T-helper 2 cell treated with Interferon-gamma antibody and Interleukin-4, amounts not matched to agents 100 ng/mL and 5 ng/mL, for 36 hours (primary cell): ENCODE data around the gene CD28. TPM values are rescaled to one million over a fixed set of nuclear protein-coding genes. Genes with fewer than 3 reads are reported as not detected.

ENCODE experiments used
- intact Hi-C: fragments of 100-400 bp; cut with micrococcal nuclease; formaldehyde crosslinking; loops from one replicate; pipeline ENCODE4 v1.15.1; 2023
- total RNA-seq: library from RNA; stranded (reverse); gene quantifications from 2 replicates; pipeline ENCODE4 v1.2.3, GENCODE V29; 2022

CD28 gene
- total RNA-seq, 1 donor from 2014 or later: 126 TPM

DNA sequence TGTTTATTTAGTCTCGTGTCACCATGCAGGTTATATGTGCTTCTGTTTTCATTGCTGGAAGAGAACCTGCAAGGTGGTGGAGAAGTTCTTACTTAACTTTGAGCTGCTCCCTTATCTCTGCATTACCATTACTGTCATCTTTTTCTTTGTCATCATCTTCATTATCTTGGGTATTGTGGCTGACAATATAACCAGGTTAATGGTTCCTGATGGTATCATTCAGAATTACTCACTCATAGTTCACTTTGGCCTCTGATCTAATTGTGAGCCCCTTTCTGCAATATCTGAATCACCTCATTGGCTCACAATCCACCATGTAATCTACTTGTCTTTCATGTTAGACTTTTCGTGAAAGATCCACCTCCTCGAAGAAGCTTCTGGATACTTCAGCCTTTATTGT, 5.0 kb downstream of the CD28 start:
- intact Hi-C loops: no loop called here

DNA sequence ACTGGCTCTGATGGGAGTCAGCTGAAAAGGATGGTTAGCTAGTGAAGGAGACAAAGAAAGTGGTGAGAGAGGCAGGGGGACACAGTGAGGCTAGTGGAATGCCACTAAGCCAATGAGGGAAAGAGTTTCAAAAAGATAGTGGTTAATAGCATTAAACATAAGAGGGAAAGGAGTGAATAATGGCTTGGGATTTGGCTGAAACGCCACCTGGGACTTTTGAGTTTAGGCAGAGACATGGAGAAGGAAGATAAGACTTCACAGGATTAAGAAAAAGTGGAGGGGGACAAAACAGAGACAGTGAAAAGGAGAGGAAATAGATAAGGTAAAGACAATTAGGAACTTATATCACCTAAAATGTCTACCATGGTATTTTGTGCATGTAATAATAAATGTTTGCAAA, 6.9 kb downstream of the CD28 start:
- intact Hi-C loops: no loop called here

DNA sequence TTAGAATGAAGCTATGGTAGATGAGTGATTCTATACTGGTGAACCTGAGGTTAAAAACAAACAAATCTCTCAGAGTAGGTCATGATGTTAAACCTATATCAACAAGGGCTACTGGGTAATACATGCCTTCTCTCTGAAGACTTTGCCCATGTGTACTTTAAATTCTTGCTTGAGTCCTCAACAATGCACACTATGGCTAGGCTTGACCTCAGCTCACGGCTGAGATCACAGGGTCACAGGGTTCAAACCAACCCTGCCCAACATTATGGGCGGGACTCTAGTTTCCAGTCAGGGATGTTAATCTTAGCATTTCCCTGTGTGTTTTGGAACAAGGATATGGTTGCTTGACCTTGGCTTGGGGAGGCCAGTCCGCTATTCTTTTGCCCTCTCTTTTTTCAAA, 7.7 kb downstream of the CD28 start:
- intact Hi-C loops: no loop called here

DNA sequence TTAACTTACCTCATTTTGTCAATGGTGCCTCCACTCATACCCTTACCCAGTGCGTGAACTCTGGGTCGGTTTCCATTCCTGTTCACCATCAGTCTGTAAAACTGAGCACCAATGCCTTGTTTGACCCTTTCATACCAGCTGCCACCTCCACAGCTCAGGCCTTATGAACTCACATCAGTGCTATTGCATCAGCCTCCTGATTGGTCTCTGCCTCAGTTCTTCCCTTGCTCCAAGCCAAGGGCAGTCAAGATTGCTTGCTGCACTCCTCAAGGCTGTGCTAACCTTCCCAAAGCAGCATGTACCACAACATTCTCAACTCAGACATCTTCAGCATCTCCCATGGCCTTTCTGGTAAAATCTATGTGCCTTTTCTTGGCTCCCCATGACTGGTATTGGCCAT, 9.3 kb downstream of the CD28 start:
- intact Hi-C loops: no loop called here

- intact Hi-C loops: loop anchor here (1.0 kb wide), 2 partner anchors 8 to 23 kb away; no protein-coding TSS in a partner anchor
Observed at GRCh38 chr2:203718087-203718486, 11.6 kb downstream of the CD28 start.

DNA sequence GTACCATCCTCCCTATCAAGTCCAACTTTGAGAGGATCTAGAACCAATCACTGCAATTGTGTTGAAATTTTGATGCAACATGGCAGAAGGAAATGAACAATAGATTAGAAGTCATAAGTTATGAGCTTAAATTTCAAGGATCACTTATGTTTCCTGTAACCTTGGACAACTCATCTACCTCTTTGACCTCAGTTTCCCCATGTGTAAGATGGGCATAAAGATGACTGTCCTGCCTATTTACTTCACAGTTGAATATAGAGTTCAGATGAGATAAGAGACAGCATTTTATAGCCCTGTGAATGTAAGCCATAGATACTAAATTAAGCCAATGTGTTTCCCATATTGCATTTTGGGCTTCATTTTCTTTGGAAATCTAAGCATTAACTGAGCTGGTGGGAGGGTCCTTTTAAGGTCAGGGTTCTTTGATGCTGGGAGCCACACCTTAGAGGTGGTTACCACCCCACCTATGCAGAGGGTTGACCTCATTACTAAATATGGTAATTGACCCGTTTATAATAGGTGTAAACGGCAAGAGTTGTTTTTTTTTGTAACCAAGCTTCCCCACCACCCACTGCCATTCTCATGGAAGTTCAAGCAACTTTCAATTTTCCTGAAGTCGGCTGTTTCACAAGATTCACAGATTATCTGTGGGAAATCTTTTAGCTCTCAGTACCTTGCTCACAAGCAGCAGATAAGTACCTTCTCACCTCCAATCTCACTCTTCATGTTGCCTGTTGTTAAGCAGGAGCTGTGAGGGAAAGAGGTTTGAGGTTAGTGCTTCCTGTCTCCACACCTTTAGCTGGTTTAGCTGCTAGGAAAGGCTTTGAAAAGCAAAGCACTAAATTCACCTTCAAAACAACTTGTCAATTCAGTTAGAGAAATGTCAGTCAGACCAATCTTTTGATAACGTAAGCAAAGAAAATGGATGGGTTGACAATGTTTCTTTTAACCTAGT, 13.3 kb downstream of the CD28 start:
- intact Hi-C loops: loop anchor here (1.0 to 2.0 kb wide), 2 partner anchors 11 to 13 kb away; partner anchors contain the start of gene CD28

GRCh38 chr2:203720915-203721672, 14.7 kb downstream of the CD28 start:
- intact Hi-C loops: loop anchor here (1.0 to 2.0 kb wide), 2 partner anchors 9 to 14 kb away; partner anchors contain the start of gene CD28

- intact Hi-C loops: loop anchor here (2.0 kb wide), 1 partner anchor 15 kb away; the partner anchor contains the start of gene CD28
Observed at GRCh38 chr2:203721781-203722300, 15.4 kb downstream of the CD28 start.

DNA sequence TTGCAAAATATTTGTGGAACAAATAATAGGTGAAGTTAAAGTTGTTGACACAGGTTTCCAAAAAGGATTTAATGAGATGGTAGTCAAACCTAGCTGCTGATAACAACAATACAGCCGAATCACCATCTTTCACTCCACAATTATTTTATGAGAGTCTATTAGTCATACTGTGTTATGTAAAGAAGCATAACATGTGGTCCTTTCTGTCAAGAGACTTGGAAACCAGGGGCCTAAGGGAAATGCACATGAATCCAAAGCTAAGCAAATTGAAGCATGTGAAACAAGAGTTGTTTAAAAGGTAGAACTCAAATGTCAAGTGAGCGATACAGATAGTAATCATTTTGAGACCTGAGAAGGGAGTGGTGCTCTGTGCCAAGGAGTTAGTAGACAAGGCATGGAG, 16.0 kb downstream of the CD28 start:
- intact Hi-C loops: no loop called here

GRCh38 chr2:203728321-203728720, 21.9 kb downstream of the CD28 start:
- intact Hi-C loops: no loop called here

- intact Hi-C loops: loop anchor here (1.0 to 5.0 kb wide), 3 partner anchors 10 to 72 kb away; no protein-coding TSS in a partner anchor
Observed at GRCh38 chr2:203730076-203730729, 23.8 kb downstream of the CD28 start.

DNA sequence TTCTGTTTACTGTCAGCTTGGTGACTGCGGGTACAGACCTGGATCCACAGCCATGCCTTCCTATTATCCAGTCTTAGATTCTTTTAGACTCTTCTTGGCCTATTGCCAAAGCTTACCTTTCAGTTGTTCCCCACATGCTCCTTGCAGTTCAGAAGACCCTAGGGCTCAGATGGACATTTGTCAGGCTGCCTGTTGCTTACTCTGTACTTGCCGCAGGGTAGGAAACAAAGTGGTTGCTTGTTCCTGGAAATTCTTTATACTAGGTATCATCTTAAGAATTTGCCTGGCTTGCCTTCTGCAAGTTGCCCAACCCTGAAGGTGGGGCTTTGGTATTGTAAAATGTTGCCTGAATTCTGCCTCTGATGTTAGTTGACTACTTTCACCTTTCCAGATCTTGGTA, 24.4 kb downstream of the CD28 start:
- intact Hi-C loops: loop anchor here (1.0 to 5.0 kb wide), 3 partner anchors 10 to 71 kb away; no protein-coding TSS in a partner anchor

GRCh38 chr2:203732092-203732952, 25.9 kb downstream of the CD28 start:
- intact Hi-C loops: loop anchor here (5.0 kb wide), 1 partner anchor 70 kb away; no protein-coding TSS in a partner anchor

DNA sequence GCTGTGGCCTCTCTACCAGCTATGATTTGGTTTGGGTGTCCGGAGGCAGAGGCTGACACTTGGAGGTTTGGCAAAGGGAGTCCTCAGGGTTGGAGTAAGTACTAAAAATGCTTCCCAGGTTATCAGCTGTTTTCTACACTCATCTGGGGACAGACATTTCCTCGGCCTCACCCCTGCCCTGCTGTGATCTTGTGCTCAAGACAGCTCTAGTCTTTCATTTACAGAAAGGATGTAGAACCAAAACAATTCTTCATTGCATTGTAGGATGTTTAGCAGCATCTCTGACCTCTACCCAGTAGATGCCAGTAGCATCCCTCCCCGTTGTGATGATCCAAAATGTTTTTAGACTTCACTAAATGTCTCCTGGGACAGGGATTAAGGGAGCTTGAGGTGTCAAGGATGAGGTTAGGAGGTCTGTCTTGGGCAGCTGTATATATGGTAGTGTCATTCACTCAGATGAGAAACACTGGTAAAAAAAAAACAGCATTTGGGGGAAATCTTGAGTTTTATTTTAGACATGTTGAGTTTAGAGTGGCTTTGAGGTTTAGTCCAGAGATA, 26.6 kb downstream of the CD28 start:
- intact Hi-C loops: loop anchor here (5.0 kb wide), 1 partner anchor 69 kb away; no protein-coding TSS in a partner anchor

DNA sequence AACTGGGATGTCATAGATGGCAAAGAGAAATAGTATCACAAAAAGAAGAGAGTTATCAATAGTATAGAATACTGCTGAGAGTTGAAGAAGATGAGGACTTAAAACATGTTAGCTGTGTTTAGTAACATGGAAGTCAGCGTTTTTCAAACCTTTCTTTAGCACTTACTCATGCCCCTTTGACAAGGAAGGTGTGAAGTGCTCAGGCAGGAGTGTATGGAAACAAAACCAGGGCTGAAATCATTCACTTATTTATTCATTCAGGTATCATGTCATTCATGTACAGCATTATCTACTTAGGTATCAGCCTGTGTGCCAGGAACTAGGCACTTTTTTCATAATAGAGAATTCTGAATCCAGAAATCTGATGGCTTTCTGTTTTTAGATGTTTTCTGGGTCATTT, 27.2 kb downstream of the CD28 start:
- intact Hi-C loops: loop anchor here (5.0 kb wide), 1 partner anchor 69 kb away; no protein-coding TSS in a partner anchor

DNA sequence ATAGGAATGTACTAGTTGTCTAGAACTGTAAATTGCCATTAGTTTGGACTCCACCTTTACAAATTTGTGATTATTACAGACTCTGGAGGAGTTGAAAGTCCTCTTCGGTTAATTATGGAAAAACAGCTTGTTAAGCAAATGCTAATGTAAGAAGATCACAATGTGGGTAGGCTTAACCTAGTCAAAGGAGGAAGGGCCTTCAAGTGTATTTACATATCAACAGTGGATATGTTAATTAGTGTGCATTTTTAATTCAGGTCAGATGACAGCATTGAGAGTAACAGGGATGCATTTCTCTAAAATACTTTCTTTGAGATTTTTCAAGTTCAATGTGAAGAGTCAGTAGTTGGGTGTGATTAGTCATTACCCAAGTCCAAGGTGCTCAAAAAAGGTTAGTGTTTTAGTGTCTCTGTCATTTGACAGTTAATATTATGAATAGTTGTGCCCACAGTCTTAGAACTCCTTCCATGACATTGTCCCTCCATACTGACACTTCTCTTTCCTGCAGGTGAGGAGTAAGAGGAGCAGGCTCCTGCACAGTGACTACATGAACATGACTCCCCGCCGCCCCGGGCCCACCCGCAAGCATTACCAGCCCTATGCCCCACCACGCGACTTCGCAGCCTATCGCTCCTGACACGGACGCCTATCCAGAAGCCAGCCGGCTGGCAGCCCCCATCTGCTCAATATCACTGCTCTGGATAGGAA, 28.0 kb downstream of the CD28 start:
- intact Hi-C loops: loop anchor here (5.0 kb wide), 1 partner anchor 68 kb away; no protein-coding TSS in a partner anchor

DNA sequence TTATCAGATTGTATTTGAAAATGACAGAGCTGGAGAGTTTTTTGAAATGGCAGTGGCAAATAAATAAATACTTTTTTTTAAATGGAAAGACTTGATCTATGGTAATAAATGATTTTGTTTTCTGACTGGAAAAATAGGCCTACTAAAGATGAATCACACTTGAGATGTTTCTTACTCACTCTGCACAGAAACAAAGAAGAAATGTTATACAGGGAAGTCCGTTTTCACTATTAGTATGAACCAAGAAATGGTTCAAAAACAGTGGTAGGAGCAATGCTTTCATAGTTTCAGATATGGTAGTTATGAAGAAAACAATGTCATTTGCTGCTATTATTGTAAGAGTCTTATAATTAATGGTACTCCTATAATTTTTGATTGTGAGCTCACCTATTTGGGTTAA, 30.9 kb downstream of the CD28 start:
- intact Hi-C loops: loop anchor here (1.0 kb wide), 1 partner anchor 28 kb away; no protein-coding TSS in a partner anchor

- intact Hi-C loops: no loop called here
Observed at GRCh38 chr2:203739351-203739750, 32.9 kb downstream of the CD28 start.

DNA sequence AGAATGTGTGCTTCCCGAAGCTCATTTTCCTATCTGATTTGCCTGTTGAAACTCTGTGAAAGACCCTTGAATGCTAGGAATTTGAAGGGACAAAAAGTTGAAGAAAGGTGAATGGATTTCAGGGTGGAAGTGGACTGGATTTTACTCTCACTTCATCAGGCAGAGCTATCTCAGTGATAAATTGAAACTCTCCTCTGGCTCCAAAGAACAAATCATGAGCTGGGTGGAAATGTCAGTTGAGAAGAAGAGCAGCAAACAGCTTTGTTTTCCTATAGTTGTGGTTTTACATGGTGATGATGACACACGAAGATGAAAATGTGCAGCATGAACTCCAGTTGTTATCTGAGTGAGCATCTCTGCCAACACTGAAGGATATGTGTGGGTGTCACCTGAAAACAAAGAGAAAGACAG, 34.4 kb downstream of the CD28 start:
- intact Hi-C loops: loop anchor here (1.0 to 2.0 kb wide), 6 partner anchors 11 to 502 kb away; partner anchors contain the start of genes CD28 and CYP20A1
